CD4-positive, alpha-beta T cell treated with Interleukin-17A for 4 hours (primary cell): ENCODE measurements around the gene ZNF691.
"Not testable (repeated sequence)": the region's sequence is repeated elsewhere in the genome, so short reads cannot be mapped to it uniquely, and the experiment has no call there.

Experiments
- DNase-seq: peaks from one replicate; pipeline ENCODE4 v3.0.0-alpha.2; 2020; ENCODE audit warnings: mixed read lengths

The ZNF691 gene

GRCh38 chr1:42861014-42861399 lies 14.6 kb downstream of the ZNF691 start:
- DNase-seq = no peak

- no peak for DNase-seq
Measured at GRCh38 chr1:42866549-42866948, 20.1 kb downstream of the ZNF691 start.

GRCh38 chr1:42868466-42868865 lies 22.1 kb downstream of the ZNF691 start:
- DNase-seq = not testable (repeated sequence)

GRCh38 chr1:42869254-42869653 lies 22.8 kb downstream of the ZNF691 start:
- not testable (repeated sequence) for DNase-seq

- DNase-seq = not testable (repeated sequence)
Measured at GRCh38 chr1:42869751-42870150, 23.3 kb downstream of the ZNF691 start.

- not testable (repeated sequence) for DNase-seq
Measured at GRCh38 chr1:42873108-42873507, 26.7 kb downstream of the ZNF691 start.

GRCh38 chr1:42873670-42874069 lies 27.3 kb downstream of the ZNF691 start:
- no peak for DNase-seq

GRCh38 chr1:42876009-42876408 lies 29.6 kb downstream of the ZNF691 start:
- DNase-seq = no peak

- DNase-seq = no peak
Measured at GRCh38 chr1:42877380-42877779, 31.0 kb downstream of the ZNF691 start.

GRCh38 chr1:42880384-42880783 lies 34.0 kb downstream of the ZNF691 start:
- no peak for DNase-seq

- no peak for DNase-seq
Measured at GRCh38 chr1:42886046-42886739, 39.8 kb downstream of the ZNF691 start.

- no peak for DNase-seq
Measured at GRCh38 chr1:42886800-42887199, 40.4 kb downstream of the ZNF691 start.

GRCh38 chr1:42887366-42887765 lies 41.0 kb downstream of the ZNF691 start:
- no peak for DNase-seq

- DNase-seq = no peak
Measured at GRCh38 chr1:42888013-42888633, 41.7 kb downstream of the ZNF691 start.

- DNase-seq = no peak
Measured at GRCh38 chr1:42889264-42889663, 42.9 kb downstream of the ZNF691 start.

- no peak for DNase-seq
Measured at GRCh38 chr1:42891465-42892138, 45.2 kb downstream of the ZNF691 start.

- not testable (repeated sequence) for DNase-seq
Measured at GRCh38 chr1:42899960-42900359, 53.5 kb downstream of the ZNF691 start.
